ENCODE data around the gene CASQ2.
"Not testable (repeated sequence)": the region's sequence is repeated elsewhere in the genome, so short reads cannot be mapped to it uniquely, and the experiment has no call there.

CASQ2 gene

GRCh38 chr1:115794976-115795639 lies 26.6 kb upstream of the CASQ2 start:
- H3K27me3 Mint-ChIP-seq = peaks cover 12% of the 10 kb centered on the region

DNA sequence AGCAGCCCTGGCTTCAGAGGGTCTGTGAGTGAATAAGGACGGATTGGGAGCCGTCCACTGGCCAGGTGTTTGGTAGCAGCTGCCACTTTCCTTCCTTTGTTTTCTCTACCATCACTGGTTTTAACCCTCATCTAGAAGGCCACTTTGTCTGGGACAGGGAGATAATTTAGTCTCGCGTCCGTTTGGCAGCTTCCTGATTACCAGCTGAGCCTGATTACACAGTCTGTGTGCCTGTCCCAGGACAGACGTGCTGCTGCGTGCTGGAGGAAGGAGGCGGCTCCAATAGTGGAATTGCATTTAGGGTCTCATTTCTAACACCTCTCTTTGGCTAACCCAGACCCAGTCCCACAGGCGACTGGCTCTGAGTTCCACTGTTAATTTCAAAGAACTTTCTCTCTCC lies 24.6 kb upstream of the CASQ2 start:
- Mint-ChIP-seq H3K9me3 (no peaks in the 10 kb centered on the region), H3K27me3 (peaks cover 13% of the 10 kb centered on the region), H3K4me3 (no peak overlapping the region), H3K27ac (no peak overlapping the region), H3K4me1 (no peaks in the 10 kb centered on the region), H3K36me3 (no peaks in the 10 kb centered on the region)
- ATAC-seq (ENCODE audit: low read depth) (no peak), DNase-seq (ENCODE audit: low spot score in 2 of 2) (no peak)

More at GRCh38 chr1:115794976-115795639, 26.6 kb upstream of the CASQ2 start:
- no peak overlapping the region for H3K27ac Mint-ChIP-seq
- ATAC-seq (ENCODE audit: low read depth) = no peak
- no peak for DNase-seq (ENCODE audit: low spot score in 2 of 2)
- no peaks in the 10 kb centered on the region for H3K9me3 Mint-ChIP-seq
- no peak overlapping the region for H3K4me3 Mint-ChIP-seq
- H3K4me1 Mint-ChIP-seq = no peaks in the 10 kb centered on the region
- no peaks in the 10 kb centered on the region for H3K36me3 Mint-ChIP-seq

GRCh38 chr1:115791816-115792215 lies 23.3 kb upstream of the CASQ2 start:
- ATAC-seq (ENCODE audit: low read depth) (no peak), DNase-seq (ENCODE audit: low spot score in 2 of 2) (no peak)
- no peaks in the 10 kb centered on the region for H3K36me3 Mint-ChIP-seq
- H3K27ac Mint-ChIP-seq = no peak overlapping the region
- no peak overlapping the region for H3K4me3 Mint-ChIP-seq
- H3K9me3 Mint-ChIP-seq = no peaks in the 10 kb centered on the region
- H3K4me1 Mint-ChIP-seq = no peaks in the 10 kb centered on the region
- peaks cover 12% of the 10 kb centered on the region for H3K27me3 Mint-ChIP-seq

DNA sequence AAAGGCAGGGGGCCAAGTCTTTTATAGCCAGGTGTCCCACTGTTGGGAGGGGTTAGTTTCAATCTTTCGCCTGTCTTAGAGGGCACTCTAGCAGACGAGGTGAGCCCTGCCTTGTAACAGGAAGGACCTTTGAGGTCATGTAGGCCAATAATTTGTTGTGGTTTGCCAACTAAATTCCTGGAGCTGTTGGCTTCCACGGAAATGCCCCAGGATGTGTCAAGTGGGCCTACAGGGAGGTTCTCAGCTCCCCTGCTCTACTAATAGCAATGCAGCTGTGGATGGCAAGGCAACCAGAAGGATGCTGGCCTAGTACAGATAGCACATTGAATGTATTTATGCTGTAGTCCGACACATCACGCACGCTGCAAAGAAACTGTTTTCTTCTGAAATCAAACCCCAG lies 22.3 kb upstream of the CASQ2 start:
- ATAC-seq (ENCODE audit: low read depth) (no peak), DNase-seq (ENCODE audit: low spot score in 2 of 2) (no peak)
- H3K4me1 Mint-ChIP-seq = no peaks in the 10 kb centered on the region
- no peak overlapping the region for H3K27ac Mint-ChIP-seq
- H3K4me3 Mint-ChIP-seq = no peak overlapping the region
- no peaks in the 10 kb centered on the region for H3K9me3 Mint-ChIP-seq
- peaks cover 12% of the 10 kb centered on the region for H3K27me3 Mint-ChIP-seq
- no peaks in the 10 kb centered on the region for H3K36me3 Mint-ChIP-seq

GRCh38 chr1:115790356-115790755 lies 21.8 kb upstream of the CASQ2 start:
- Mint-ChIP-seq H3K27me3 (peaks cover 12% of the 10 kb centered on the region), H3K36me3 (no peaks in the 10 kb centered on the region), H3K27ac (no peak overlapping the region), H3K4me1 (no peaks in the 10 kb centered on the region), H3K9me3 (no peaks in the 10 kb centered on the region), H3K4me3 (no peak overlapping the region)
- DNase-seq (ENCODE audit: low spot score in 2 of 2) (no peak), ATAC-seq (ENCODE audit: low read depth) (no peak)

- H3K4me1 Mint-ChIP-seq = no peaks in the 10 kb centered on the region
- peaks cover 21% of the 10 kb centered on the region for H3K27me3 Mint-ChIP-seq
- H3K4me3 Mint-ChIP-seq = no peak overlapping the region
- ATAC-seq (ENCODE audit: low read depth) (no peak), DNase-seq (ENCODE audit: low spot score in 2 of 2) (no peak)
- H3K9me3 Mint-ChIP-seq = peaks cover 4% of the 10 kb centered on the region
- no peak overlapping the region for H3K27ac Mint-ChIP-seq
- no peaks in the 10 kb centered on the region for H3K36me3 Mint-ChIP-seq
Observed at GRCh38 chr1:115783311-115783710, 14.8 kb upstream of the CASQ2 start.

DNA sequence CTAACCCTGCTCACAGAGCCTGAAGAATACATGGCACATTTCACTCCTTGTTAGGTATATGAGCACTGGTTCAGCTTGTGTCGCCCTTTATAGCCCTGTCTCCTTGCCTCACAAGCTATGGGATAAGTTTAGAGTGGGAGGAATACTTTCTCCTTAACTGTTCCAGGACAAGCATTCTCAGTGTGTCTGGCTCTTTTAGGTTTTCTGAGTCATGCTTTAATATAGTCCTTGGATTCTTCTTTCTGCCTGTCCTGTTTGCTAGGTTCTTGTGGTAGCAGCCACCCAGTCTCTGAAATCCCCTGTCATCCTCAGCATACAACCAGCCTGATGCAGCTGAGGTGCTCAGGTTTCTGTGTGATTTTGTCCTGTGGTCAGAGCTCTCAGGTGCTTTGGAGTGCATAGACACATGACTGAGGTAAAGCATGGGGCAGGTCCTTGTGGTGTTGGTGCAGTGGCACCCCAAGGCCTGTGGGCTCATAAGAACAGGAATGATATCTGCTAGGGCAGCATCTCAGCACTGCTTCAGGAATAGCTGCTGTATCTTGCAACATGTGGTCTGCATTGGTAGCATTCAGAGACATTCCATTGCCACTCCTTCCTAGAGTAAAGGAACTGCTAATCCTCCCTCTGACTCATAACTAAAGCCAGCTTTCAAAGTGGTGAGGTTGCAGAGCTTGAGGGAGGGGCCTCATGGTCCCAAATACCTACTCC lies 14.2 kb upstream of the CASQ2 start:
- no peaks in the 10 kb centered on the region for H3K36me3 Mint-ChIP-seq
- ATAC-seq (ENCODE audit: low read depth) = no peak
- no peaks in the 10 kb centered on the region for H3K4me1 Mint-ChIP-seq
- no peak overlapping the region for H3K4me3 Mint-ChIP-seq
- no peak for DNase-seq (ENCODE audit: low spot score in 2 of 2)
- peaks cover 21% of the 10 kb centered on the region for H3K27me3 Mint-ChIP-seq
- peaks cover 4% of the 10 kb centered on the region for H3K9me3 Mint-ChIP-seq
- no peak overlapping the region for H3K27ac Mint-ChIP-seq

DNA sequence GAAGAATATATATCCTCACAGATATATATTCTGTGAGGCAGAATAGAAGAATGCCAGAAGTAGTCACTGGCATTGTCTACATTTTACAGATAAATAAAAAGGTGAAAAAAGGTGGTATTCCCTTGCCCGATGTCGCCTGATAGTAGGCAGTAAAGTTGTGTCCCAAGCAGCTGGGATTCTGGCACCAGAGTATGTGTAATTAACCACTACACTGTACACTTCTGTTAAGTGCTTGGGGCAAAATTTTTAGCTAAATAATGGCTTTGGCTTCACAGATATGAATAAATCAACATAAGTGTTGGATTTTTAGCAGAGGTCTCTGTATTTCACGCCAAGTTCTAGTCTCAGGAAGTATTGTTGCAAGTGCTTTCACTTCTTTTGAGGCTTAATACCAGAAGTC lies 13.3 kb upstream of the CASQ2 start:
- Mint-ChIP-seq H3K9me3 (peaks cover 4% of the 10 kb centered on the region), H3K4me3 (no peak overlapping the region), H3K4me1 (no peaks in the 10 kb centered on the region), H3K27me3 (peaks cover 21% of the 10 kb centered on the region), H3K36me3 (no peaks in the 10 kb centered on the region), H3K27ac (no peak overlapping the region)
- DNase-seq (ENCODE audit: low spot score in 2 of 2) (no peak), ATAC-seq (ENCODE audit: low read depth) (no peak)

DNA sequence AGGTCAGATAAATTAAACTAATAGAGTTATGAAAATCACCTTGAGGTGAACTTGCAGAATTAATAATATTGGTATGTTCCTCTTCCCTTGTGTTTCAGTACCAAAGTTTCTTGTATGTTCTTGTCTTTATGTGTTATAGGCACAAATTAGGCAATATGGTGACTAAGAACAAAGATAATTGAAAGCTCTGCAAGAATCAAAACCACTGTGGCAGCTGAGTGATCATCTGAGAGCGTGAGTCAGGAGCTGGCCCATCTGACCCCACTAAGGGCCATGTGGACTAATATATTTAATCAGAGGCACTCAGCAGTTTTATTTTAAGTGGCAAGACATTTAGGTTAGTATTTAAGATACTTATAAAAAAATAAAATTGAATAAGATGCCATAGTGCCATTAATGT lies 12.8 kb upstream of the CASQ2 start:
- ATAC-seq (ENCODE audit: low read depth) (no peak), DNase-seq (ENCODE audit: low spot score in 2 of 2) (no peak)
- Mint-ChIP-seq H3K27me3 (peaks cover 21% of the 10 kb centered on the region), H3K4me3 (no peak overlapping the region), H3K27ac (no peak overlapping the region), H3K4me1 (no peaks in the 10 kb centered on the region), H3K36me3 (no peaks in the 10 kb centered on the region), H3K9me3 (peaks cover 4% of the 10 kb centered on the region)

DNA sequence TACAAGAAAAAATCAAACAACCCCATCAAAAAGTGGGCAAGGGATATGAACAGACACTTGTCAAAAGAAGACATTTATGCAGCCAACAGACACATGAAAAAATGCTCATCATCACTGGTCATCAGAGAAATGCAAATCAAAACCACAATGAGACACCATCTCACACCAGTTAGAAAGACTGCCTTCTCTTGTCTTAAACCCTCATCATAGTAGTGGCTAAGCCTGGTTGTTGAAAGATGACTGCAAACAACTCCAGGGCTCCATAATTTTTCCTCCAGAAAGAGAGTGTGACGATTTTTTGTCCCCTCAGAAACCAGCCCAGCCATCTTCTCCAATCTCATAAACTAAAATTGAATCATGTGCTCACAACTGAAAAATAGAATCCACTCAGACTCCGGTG lies 12.1 kb upstream of the CASQ2 start:
- H3K4me3 Mint-ChIP-seq; H3K36me3 Mint-ChIP-seq; DNase-seq (ENCODE audit: low spot score in 2 of 2); H3K4me1 Mint-ChIP-seq; ATAC-seq (ENCODE audit: low read depth); H3K27ac Mint-ChIP-seq; H3K9me3 Mint-ChIP-seq: not testable (repeated sequence)
- H3K27me3 Mint-ChIP-seq = peaks cover 21% of the 10 kb centered on the region

DNA sequence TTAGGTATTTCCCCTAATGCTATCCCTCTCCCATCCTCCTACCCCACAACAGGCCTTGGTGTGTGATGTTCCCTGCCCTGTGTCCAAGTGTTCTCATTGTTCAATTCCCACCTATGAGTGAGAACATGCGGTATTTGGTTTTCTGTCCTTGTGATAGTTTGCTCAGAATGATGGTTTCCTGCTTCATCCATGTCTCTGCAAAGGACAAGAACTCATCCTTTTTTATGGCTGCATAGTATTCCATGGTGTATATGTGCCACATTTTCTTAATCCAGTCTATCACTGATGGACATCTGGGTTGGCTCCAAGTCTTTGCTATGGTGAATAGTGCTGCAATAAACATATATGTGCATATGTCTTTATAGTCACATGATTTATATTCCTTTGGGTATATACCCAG lies 10.6 kb upstream of the CASQ2 start:
- H3K27ac Mint-ChIP-seq; H3K4me1 Mint-ChIP-seq; H3K36me3 Mint-ChIP-seq; H3K9me3 Mint-ChIP-seq; ATAC-seq (ENCODE audit: low read depth); DNase-seq (ENCODE audit: low spot score in 2 of 2); H3K4me3 Mint-ChIP-seq: not testable (repeated sequence)
- H3K27me3 Mint-ChIP-seq = peaks cover 21% of the 10 kb centered on the region

- H3K4me3 Mint-ChIP-seq = no peak overlapping the region
- no peaks in the 10 kb centered on the region for H3K4me1 Mint-ChIP-seq
- no peak overlapping the region for H3K27ac Mint-ChIP-seq
- ATAC-seq (ENCODE audit: low read depth) (no peak), DNase-seq (ENCODE audit: low spot score in 2 of 2) (peak in 1 of 2 donors; percentile 2)
- peaks cover 9% of the 10 kb centered on the region for H3K27me3 Mint-ChIP-seq
- H3K36me3 Mint-ChIP-seq = no peaks in the 10 kb centered on the region
- H3K9me3 Mint-ChIP-seq = no peaks in the 10 kb centered on the region
Observed at GRCh38 chr1:115771847-115772457, 3.4 kb upstream of the CASQ2 start.

DNA sequence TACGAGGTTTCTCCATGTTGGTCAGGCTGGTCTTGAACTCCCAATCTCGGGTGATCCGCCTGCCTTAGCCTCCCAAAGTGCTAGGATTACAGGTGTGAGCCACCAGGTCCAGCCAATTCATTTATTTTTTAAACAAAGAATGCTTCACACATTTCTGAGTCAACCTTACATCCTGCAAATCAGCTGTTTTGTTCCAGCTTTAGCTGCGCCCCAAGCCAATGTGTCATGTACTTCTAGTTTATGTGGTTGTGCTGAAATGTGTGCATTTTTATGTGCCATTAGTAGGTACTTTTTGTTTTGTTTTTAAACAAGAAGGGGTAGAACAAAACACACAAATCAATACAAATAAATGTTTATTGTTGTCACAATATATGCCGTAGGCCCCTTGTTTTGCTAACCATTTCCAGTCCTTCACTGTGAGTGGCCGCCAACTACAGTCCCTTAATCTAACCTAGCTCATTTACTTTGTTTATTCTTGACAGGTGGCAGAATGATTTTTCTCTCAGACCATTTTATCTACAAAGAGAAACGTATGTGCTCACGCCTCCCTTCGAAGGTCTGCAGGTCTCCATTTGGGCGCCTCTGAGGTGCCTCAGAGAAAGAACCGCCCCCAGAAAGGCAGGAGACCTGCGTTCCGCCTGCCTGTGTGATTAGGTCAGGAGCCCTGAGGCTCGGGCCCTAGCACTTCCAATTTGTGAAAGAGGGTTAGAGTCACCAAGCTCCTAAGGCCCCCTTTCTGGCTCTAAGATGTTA lies 2.8 kb upstream of the CASQ2 start:
- H3K36me3 Mint-ChIP-seq = no peaks in the 10 kb centered on the region
- no peaks in the 10 kb centered on the region for H3K9me3 Mint-ChIP-seq
- no peak overlapping the region for H3K4me3 Mint-ChIP-seq
- DNase-seq (ENCODE audit: low spot score in 2 of 2) (no peak), ATAC-seq (ENCODE audit: low read depth) (no peak)
- H3K27ac Mint-ChIP-seq = no peak overlapping the region
- peaks cover 11% of the 10 kb centered on the region for H3K27me3 Mint-ChIP-seq
- no peaks in the 10 kb centered on the region for H3K4me1 Mint-ChIP-seq

DNA sequence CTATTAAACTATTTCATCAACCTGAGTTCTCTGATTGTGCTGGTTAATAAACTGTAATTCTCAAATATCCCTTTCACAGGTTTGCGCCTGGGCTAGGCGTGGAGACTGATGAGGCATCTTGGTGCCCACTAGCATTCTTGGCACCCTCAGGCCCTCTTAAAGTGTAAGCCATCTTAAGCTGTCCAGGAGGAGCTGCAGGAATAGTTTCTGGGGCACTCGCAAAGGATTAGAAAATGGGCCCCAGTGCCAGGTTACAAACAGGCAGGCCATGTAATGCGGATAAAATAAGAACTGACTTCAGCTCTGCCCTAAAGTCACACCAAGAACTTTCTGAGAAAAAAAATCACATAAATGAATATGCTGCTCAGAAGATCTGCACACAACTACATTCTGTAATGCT lies 1.1 kb downstream of the CASQ2 start:
- no peaks in the 10 kb centered on the region for H3K9me3 Mint-ChIP-seq
- no peaks in the 10 kb centered on the region for H3K36me3 Mint-ChIP-seq
- H3K27me3 Mint-ChIP-seq = peaks cover 7% of the 10 kb centered on the region
- H3K27ac Mint-ChIP-seq = no peak overlapping the region
- DNase-seq (ENCODE audit: low spot score in 2 of 2) (no peak), ATAC-seq (ENCODE audit: low read depth) (no peak)
- H3K4me1 Mint-ChIP-seq = no peaks in the 10 kb centered on the region
- H3K4me3 Mint-ChIP-seq = no peak overlapping the region

All from memory B cell (primary cell).